ENCODE results near the gene SLBP. TPM values are rescaled to one million over a fixed set of nuclear protein-coding genes. Genes with fewer than 3 reads are reported as not detected.

The SLBP gene
- total and polyA plus RNA-seq, 10 of the 15 experiments (the other 5 are each of a cell fraction or from before 2014, with no cell fraction given): 94.4 to 278 (median 158) TPM

DNA sequence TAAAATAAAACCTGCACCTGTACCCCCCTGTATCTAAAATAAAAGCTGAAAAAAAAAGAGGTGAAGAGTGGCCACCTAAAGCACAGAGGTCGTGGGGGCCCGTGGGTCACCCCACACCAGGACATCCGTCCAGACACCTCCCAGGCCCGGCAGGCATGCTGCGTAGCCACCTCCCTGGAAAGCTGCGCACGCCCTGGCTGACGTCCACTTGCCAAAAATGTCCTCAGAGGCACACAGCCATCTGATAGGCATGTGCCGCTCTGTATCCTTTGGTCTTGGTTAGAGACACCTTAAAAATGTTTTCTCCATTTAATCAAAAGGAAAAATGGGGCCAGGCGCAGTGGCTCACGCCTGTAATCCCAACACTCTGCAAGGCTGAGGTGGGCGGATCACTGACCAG, 45.7 kb downstream of the SLBP start (continued):
- TF ChIP-seq, protein P1, sequence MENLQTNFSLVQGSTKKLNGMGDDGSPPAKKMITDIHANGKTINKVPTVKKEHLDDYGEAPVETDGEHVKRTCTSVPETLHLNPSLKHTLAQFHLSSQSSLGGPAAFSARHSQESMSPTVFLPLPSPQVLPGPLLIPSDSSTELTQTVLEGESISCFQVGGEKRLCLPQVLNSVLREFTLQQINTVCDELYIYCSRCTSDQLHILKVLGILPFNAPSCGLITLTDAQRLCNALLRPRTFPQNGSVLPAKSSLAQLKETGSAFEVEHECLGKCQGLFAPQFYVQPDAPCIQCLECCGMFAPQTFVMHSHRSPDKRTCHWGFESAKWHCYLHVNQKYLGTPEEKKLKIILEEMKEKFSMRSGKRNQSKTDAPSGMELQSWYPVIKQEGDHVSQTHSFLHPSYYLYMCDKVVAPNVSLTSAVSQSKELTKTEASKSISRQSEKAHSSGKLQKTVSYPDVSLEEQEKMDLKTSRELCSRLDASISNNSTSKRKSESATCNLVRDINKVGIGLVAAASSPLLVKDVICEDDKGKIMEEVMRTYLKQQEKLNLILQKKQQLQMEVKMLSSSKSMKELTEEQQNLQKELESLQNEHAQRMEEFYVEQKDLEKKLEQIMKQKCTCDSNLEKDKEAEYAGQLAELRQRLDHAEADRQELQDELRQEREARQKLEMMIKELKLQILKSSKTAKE (IDR thresholded peaks at IDR 0.05; ENCODE audit: low read depth, poor library complexity, severe bottlenecking): no peak
- no peak for TF ChIP-seq WRNIP1 (IDR thresholded peaks at IDR 0.05; ENCODE audit: borderline replicate concordance, low read depth, low read length)
- TF ChIP-seq KLF5 (IDR thresholded peaks at IDR 0.05; ENCODE audit: partially characterized antibody): no peak
- no peak for TF ChIP-seq YBX1 (IDR thresholded peaks at IDR 0.05)
- no peak for TF ChIP-seq RBBP5 (conservative IDR thresholded peaks at IDR 0.05)
- no peak for TF ChIP-seq POLR2AphosphoS5 (IDR thresholded peaks at IDR 0.05; ENCODE audit: low read length)

DNA sequence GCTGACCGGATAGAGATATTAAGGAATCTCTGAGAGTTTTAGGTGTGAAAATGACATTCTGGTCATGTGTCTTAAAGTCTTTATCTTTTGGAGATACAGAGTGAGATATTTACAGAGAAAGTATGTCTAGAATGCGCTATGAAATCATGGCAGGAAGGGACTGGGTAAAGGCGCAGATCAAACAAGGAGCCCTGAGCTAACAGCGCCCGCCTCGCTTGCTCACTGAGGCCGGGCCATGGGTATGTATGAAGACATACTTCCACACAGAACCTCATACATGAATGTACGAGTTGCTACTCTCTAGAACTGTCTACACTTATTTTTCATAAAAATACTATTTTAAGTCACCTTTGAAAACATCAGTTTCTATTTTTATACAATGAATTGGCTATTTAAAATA, 48.0 kb downstream of the SLBP start:
- no peak overlapping the region for H3K9ac ChIP-seq (ENCODE audit: control insufficient read depth, insufficient read depth, low read length)
- H2AFZ ChIP-seq (ENCODE audit: control insufficient read depth, low read depth, low read length): no peak overlapping the region
- in situ Hi-C loops (cut with MboI): no loop called here
- no peaks in the 10 kb centered on the region for H3K9me3 ChIP-seq (replicated peaks; ENCODE audit: control insufficient read depth, insufficient read depth, low read length)
- 78% methylated on average over 8 of the region's 8 CpGs for WGBS (ENCODE audit: insufficient coverage, insufficient replicate concordance, low lambda C conversion rate, missing lambda C conversion rate)
- RAD21 ChIA-PET (ENCODE audit: unreplicated experiment): no interaction called here
- FAIRE-seq: no peak
- intact Hi-C loops (cut with micrococcal nuclease; ENCODE audit: unreplicated experiment): no loop called here
- H4K20me1 ChIP-seq (ENCODE audit: control insufficient read depth, insufficient read depth): no peaks in the 10 kb centered on the region
- no peaks in the 10 kb centered on the region for H3K4me1 ChIP-seq (ENCODE audit: control insufficient read depth, insufficient read depth, low read length)
- no peak overlapping the region for H3K4me2 ChIP-seq (ENCODE audit: control insufficient read depth, insufficient read depth)
- BruUV-seq (replicated peaks): no TSS peak
- SMC1A ChIA-PET (ENCODE audit: uncharacterized antibody, unreplicated experiment): no interaction called here
- no peak for ATAC-seq
- CTCF ChIA-PET: no interaction called here
- no peaks in the 10 kb centered on the region for H3K36me3 ChIP-seq (ENCODE audit: control insufficient read depth in 2 of 2, insufficient read depth in 2 of 2, low read length in 1 of 2)
- no peaks in the 10 kb centered on the region for H3K79me2 ChIP-seq (ENCODE audit: control insufficient read depth, insufficient read depth, low read length)
- no peak overlapping the region for H3K4me3 ChIP-seq
- no peaks in the 10 kb centered on the region for H3K27me3 ChIP-seq (replicated peaks in 1 of 2; ENCODE audit: control insufficient read depth in 2 of 2, insufficient read depth in 2 of 2, low read length in 1 of 2)
- H3K27ac ChIP-seq (ENCODE audit: control insufficient read depth, insufficient read depth): no peak overlapping the region
- DNase-seq (ENCODE audit: low read depth, low spot score): no peak
- POLR2A ChIA-PET: no interaction called here
- TF ChIP-seq PAX5 (IDR thresholded peaks at IDR 0.05; ENCODE audit: borderline replicate concordance, low read depth, low read length) (no peak), SPI1 (IDR thresholded peaks at IDR 0.05; ENCODE audit: borderline replicate concordance, insufficient read depth, low read depth, low read length) (no peak), ASH2L (IDR thresholded peaks at IDR 0.05; ENCODE audit: borderline replicate concordance, low read depth) (no peak), MEF2B (IDR thresholded peaks at IDR 0.05; ENCODE audit: partially characterized antibody, poor library complexity, severe bottlenecking) (no peak), STAT3 (IDR thresholded peaks at IDR 0.05; ENCODE audit: low read depth, low read length) (no peak), HCFC1 (IDR thresholded peaks at IDR 0.05; ENCODE audit: low read length) (no peak), NFYA (IDR thresholded peaks at IDR 0.05; ENCODE audit: borderline replicate concordance, low read depth, low read length) (no peak), FOS (IDR thresholded peaks at IDR 0.05; ENCODE audit: borderline replicate concordance, extremely low read depth, insufficient read length) (no peak), NRF1 (conservative IDR thresholded peaks at IDR 0.05; ENCODE audit: low read depth, low read length) (no peak), ZZZ3 (IDR thresholded peaks at IDR 0.05; ENCODE audit: control insufficient read depth, insufficient read length, low read depth) (no peak), SUPT20H (IDR thresholded peaks at IDR 0.05; ENCODE audit: borderline replicate concordance, control insufficient read depth, low read depth, low read length) (no peak)
- TF ChIP-seq, protein P2, sequence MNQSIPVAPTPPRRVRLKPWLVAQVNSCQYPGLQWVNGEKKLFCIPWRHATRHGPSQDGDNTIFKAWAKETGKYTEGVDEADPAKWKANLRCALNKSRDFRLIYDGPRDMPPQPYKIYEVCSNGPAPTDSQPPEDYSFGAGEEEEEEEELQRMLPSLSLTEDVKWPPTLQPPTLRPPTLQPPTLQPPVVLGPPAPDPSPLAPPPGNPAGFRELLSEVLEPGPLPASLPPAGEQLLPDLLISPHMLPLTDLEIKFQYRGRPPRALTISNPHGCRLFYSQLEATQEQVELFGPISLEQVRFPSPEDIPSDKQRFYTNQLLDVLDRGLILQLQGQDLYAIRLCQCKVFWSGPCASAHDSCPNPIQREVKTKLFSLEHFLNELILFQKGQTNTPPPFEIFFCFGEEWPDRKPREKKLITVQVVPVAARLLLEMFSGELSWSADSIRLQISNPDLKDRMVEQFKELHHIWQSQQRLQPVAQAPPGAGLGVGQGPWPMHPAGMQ (IDR thresholded peaks at IDR 0.05; ENCODE audit: borderline replicate concordance): no peak
- TF ChIP-seq, protein P3, sequence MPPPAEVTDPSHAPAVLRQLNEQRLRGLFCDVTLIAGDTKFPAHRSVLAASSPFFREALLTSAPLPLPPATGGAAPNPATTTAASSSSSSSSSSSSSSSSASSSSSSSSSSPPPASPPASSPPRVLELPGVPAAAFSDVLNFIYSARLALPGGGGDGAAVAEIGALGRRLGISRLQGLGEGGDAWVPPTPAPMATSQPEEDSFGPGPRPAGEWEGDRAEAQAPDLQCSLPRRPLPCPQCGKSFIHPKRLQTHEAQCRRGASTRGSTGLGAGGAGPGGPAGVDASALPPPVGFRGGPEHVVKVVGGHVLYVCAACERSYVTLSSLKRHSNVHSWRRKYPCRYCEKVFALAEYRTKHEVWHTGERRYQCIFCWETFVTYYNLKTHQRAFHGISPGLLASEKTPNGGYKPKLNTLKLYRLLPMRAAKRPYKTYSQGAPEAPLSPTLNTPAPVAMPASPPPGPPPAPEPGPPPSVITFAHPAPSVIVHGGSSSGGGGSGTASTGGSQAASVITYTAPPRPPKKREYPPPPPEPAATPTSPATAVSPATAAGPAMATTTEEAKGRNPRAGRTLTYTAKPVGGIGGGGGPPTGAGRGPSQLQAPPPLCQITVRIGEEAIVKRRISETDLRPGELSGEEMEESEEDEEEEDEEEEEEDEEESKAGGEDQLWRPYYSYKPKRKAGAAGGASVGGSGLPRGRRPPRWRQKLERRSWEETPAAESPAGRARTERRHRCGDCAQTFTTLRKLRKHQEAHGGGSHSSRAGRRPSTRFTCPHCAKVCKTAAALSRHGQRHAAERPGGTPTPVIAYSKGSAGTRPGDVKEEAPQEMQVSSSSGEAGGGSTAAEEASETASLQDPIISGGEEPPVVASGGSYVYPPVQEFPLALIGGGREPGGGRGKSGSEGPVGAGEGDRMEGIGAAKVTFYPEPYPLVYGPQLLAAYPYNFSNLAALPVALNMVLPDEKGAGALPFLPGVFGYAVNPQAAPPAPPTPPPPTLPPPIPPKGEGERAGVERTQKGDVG (CRISPR knock-in tag; IDR thresholded peaks at IDR 0.05): no peak

Measured in GM12878 (cell line).